Skeletal muscle cell (primary cell): ENCODE measurements around the gene SCN11A.
A peak's percentile ranks its signal among the peaks of the same experiment; 100 is the strongest.
"Not testable (repeated sequence)": the region's sequence is repeated elsewhere in the genome, so short reads cannot be mapped to it uniquely, and the experiment has no call there.

Source experiments
- DNase-seq: peaks from one replicate; pipeline ENCODE4 v3.0.0-alpha.2; 2010; ENCODE audit warnings: low read depth
- H3K4me3 ChIP-seq: 2 replicates; pipeline ENCODE4 v1.5.1; 2011; ENCODE audit warnings: low read depth, mild to moderate bottlenecking, control low read depth, low read length, moderate library complexity

The SCN11A gene

DNA sequence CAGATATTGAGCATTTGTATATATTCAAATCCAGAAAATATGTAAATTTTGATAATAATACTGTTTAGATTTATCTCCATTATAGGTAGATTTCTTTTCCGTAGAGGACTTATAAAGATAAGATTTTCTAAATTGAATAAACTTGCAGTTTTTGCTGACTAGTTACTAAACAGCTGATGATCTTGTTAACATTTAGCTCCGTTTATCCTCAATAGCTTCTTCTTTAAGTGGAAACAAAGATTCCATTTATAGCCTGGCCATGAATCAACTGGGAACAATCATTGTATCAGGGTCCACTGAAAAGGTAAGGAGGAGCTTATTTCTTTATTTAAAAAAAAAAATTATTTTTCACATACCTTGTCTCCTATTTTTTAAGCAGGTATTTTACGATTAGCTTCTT, 16.8 kb upstream of the SCN11A start:
- no peak for DNase-seq
- no peak overlapping the region for H3K4me3 ChIP-seq

DNA sequence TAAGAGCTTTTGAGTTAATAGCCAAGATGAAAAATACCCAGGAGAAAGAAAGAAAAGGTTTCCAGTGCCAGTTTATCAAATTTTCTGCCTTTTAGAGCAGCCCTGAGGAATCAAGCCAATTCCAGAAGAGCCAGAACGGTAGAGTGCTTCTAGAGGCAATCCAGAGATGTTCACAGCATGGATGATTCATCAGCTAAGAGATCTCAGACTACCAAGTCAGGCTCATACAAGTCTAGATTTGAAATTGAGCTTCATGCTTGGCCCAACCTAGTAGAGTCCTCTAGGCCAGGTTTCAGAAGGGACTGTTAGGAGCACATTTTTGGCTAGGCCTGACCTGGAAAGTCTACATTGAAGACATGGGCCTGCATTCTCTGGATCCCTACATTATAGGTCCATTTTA, 15.5 kb upstream of the SCN11A start:
- no peak for DNase-seq
- H3K4me3 ChIP-seq, result no peak overlapping the region

DNA sequence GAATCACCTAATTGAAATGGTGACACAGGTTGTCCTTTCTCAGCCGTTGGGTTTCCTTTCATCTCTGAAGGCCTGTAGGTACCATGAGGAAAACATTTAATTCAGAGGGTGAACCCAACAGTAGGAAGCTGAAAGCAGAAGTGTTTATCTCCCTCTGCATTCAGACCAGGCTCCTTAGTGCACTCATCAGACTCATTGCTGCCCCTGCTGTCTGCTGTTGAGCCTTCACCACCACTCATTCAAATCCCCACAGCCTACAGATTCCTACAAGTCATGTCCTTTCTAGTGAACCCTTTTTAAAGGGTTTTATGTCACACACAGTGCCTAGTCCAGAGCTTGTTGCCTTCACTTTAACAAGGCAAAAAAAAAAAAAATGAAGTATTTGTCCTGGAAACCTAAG, 13.5 kb upstream of the SCN11A start:
- no peak for DNase-seq

DNA sequence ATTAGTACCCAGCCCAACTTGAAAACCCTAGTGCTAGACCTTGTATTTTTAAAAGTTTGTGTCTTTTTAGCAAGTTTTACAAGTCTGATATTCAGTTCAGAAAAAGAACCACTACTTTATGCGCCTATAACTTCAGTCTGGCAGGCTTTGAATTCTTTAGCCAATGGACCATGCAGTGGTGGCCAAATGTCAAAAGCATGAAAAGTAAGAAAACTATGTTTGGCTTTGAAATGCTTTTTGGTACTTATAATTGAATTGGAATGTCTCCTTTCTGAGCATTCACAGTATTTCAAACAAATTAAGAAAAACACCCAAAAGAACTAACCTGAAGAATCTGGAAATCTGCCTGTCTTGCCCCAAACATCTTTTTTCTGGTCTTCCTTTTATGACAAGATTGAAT, 12.9 kb upstream of the SCN11A start:
- no peak overlapping the region for H3K4me3 ChIP-seq
- DNase-seq, result no peak

More for the DNA sequence above, 13.5 kb upstream of the SCN11A start:
- no peak overlapping the region for H3K4me3 ChIP-seq

DNA sequence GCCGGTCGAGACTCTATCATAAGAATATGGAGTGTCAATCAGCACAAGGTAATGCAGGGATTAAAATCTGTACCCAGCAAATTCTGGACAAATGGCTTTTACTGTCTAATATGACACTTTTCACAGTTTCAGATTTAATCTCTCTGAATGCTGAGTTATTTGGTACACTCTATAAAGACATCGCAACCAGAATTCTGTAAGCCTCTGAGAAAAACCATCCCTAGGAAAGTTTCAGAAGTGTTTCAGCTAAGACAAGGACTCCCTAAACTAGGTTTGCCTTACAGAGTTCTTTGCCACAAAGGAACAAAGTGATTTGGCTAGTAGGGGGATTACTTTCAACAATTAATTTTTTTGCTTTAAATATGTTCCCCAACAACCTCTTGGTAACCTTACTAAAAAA, 11.4 kb upstream of the SCN11A start:
- DNase-seq, result no peak

DNA sequence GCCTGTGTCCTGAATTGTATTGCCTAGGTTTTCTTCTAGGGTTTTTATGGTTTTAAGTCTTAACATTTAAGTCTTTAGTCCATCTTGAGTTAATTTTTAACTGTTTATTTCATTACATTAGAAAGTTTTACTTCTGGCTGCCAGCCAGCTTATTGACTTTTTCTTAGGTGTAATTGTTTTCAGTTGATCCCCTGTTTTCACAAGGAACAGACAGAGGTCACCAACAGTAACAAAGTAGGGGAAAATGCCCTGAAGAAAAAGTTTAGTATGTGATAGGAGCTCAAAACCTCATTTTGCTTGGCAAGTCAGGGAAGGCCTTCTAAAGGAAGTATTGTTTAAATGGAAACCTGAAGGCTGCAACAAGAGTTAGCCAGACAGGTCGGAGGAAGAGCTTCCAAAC, 10.4 kb upstream of the SCN11A start:
- no peak overlapping the region for H3K4me3 ChIP-seq
- no peak for DNase-seq

More for the DNA sequence above, 11.4 kb upstream of the SCN11A start:
- H3K4me3 ChIP-seq, result no peak overlapping the region

DNA sequence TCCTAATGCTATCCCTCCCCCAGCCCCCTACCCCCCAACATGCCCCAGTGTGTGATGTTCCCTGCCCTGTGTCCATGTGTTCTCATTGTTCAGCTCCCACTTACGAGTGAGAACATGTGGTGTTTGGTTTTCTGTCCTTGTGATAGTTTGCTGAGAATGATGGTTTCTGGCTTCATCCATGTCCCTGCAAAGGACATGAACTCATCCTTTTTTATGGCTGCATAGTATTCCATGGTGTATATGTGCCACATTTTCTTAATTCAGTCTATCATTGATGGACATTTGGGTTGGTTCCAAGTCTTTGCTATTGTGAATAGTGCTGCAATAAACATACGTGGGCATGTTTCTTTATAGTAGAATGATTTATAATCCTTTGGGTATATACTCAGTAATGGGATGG, 9.5 kb upstream of the SCN11A start:
- H3K4me3 ChIP-seq, DNase-seq: not testable (repeated sequence)

DNA sequence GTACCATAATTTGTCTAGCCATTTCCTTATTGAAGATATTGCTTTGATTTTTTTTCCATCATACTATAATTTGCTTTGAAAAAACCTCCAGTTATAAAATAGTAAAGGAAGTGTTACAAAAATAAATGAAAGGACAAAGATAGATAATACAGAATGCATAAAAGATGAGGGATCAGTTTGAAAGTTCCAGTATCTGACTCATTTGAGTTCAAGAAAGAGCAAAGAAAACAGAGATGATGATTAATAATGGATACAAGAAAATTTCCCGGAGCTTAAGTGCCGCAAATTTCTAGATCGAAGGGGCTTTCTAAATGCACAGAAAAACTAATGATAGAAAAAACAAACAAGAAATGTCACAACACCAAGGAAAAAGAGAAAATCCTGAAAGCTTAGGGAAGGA, 4.4 kb upstream of the SCN11A start:
- no peak overlapping the region for H3K4me3 ChIP-seq
- DNase-seq, result no peak

DNA sequence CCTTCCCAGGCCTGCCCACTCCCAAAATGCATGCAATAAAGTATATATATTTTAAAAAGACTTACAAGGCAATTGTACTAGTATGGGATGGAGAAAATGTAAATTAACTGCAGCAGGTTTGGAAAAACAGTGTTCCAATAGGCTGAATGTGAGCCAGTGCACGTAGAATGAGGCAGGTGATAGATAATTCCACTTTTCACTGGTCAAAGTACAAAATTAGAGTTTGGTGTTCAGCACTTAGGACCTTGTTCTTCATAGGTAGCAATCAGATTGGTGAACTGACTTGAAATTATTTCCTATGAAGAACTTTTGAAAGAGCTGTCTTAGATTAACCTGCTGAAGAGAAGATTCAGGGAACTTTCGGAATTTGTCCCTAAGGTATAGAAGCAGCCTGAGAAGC, 2.0 kb upstream of the SCN11A start:
- DNase-seq, result no peak
- no peak overlapping the region for H3K4me3 ChIP-seq

DNA sequence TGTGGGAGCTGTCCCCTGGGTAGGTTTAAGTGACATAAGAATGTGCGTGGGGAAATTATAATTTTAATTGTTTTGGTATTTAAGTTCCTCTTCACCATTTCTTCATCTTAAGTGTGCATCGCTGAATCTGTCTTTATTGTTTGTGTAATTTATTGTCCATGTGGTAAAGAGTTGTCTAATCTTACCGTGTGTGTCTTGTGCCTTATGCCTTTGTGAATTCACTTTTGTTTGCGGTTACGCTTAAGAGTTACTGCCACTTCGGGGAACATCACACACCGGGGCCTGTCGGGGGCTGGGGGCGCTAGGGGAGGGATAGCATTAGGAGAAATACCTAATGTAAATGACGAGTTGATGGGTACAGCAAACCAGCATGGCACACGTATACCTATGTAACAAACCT, 839 bp upstream of the SCN11A start:
- H3K4me3 ChIP-seq, result peak overlapping the region; percentile 89
- no peak for DNase-seq

DNA sequence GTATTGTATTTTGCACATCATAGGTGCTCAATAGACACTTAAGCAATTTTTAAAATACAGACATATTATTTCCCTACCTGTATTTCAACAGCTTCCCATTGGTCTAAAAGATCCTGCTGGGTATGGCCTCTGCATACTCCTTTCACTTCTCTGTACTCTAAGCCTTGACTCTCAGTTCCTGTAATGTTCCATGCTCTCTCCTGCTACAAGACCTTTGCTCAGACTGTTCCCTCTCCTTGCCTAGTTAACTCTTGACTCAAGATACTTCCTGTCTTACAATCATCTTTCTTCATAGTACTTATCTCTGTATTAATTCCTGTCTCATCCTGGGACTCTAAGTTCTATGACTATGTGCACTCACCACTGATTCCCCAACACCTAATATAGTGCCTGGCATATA, 1.7 kb downstream of the SCN11A start:
- H3K4me3 ChIP-seq, result no peak overlapping the region
- no peak for DNase-seq

DNA sequence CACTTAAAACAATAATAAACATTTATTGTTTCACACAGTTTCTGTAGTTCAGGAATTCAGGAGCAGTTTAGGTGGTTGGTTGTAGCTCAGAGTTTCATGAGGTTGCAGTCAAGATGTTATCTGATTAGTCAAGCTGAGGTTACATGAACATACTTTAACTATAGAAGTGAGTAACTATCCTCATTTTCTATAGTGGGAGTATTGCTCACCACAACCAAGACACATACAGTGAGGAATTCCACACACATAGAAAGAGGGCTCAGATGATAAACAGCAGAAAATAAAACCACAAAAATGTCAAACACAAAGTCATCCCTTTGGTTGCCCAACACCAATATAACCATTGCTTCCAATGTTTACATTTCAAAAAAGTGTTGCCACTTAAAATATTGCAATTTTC, 13.6 kb downstream of the SCN11A start:
- DNase-seq, result peak; percentile 31
- no peak overlapping the region for H3K4me3 ChIP-seq

DNA sequence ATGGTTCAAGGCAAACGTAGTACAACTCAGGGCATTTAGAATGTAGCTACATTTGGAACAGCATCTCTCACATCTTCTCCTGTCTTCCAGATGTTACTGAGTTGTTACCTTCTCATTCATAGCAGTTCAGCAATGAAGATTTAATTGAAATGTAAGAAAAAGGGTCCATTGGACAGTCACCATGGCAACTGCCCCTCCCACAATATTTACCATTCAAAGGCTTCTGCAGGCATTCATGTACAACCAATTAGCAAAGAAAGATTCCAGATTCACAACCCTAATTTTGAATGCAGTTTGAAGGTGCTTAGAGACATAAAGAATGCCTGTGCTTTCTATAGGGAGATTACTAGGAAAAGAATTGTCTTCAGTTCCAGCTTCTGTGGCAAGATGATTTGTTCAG, 22.2 kb downstream of the SCN11A start:
- H3K4me3 ChIP-seq, result no peak overlapping the region
- no peak for DNase-seq

DNA sequence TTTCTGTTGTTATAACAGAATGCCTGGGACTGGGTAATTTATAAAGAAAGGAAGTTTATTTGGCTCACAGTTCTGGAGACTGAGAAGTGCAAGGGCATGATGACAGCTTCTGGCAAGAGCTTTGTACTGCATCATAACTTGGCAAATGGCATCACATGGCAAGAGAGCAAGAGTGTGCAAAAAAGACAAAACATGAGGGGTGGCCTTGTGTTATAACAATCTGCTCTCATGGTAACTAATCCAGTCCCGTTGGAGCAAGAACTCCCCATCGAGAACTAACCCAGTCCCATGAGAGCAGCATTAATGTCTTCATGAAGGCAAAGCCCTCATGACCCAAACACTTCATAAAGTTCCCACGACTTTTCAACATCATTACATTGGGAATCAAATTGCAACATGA, 23.2 kb downstream of the SCN11A start:
- no peak for DNase-seq
- no peak overlapping the region for H3K4me3 ChIP-seq

DNA sequence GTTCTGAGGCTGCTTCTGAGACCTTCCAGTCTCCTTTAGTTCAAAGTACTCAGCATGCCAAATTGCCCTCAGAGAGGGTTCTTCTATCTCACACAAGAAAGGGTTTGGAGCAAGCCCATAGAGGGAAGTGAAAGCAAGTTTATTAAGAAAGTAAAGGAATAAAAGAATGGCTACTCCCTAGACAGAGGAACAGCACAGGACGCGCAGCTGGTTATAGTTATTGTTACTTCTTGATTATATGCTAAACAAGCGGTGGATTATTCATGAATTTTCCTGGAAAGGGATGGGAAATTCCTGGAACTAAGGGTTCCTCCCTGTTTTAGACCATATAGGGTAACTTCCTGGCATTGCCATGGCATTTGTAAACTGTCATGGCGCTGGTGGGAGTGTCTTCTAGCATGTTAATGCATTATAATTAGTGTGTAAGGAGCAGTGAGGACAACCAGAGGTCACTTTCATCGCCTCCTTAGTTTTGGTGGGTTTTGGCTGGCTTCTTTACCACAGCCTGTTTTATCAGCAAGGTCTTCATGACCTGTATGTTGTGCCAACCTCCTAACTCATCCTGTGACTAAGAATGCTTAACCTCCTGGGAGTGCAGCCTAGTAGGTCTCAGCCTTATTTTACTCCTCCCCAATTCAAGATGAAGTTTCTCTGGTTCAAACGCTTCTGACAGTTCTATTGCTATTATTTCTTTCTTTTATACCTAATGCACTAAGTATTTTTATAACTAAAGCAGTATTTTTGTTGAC, 26.3 kb downstream of the SCN11A start:
- H3K4me3 ChIP-seq, result no peak overlapping the region
- no peak for DNase-seq

DNA sequence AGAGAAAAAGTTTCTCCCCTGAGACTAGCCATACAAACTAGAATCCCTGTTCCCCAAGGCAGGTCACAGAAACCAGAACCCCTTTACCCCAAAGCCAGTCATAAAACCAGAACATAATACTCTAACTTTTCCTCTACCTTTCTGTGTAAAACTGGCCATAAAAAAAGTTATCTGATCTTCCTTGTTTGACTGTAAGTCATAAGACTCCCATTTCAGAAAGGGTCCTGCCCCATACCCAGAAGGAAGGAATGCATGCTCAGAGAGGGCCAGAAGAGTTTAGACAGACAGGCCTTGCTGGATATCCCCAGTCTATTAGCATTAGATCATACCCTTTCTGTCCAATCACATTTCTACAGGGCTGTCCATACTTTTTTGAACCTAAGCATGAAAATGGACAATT, 27.2 kb downstream of the SCN11A start:
- DNase-seq, result no peak
- H3K4me3 ChIP-seq, result no peak overlapping the region

DNA sequence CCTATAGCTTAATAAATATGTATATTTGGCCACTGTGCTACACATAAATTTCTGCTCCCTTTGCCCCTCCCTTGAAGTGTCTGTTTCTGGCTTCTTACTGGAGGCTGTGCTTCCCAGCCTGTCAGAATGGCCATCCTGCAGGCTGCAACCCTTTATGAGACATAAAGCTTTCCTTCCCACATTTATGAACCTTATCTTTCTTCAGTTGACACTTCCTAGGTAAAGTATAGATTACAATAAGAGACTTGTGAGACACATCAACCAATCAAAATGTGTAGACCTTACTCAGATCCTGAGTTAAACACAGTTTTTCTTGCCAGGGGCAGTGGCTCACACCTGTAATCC, 29.5 kb downstream of the SCN11A start:
- no peak overlapping the region for H3K4me3 ChIP-seq
- no peak for DNase-seq

DNA sequence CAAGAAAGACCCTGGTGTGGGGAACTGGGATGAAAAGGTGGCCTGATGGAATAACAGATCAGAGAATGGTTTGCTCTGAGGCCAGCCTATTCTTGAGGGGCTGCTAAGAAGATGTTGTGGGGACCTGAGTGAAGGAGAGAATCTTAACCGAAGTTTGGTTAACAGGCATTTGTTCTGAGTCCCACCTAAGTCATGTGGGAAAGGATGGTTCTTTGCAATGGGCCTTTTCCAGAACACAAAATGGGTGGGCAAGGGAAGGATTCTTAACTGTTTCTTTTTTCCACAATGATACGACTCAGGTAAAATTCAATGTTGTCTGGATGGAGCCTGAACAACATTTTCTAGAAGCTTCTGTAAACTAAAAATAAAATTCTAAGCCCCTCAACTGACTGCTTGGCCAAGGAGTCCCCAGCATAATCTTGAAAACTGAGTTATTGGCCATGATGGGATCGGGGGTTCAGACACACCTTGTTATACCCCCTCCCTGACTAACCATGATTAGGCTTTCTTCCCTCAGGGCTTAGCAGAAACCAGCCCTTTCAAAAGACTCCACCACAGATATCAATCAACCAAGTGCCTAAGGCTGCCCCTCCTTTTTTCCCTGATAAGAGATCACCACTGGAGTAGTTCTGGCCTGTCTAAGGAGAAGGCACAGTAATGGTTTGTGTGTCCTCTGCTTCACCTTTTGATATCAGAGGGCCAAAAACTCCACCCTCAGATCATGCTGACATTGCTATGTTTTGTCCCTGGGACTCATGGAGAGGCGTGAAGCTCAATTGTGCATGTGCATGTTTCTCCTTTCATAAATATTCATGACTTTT, 30.1 kb downstream of the SCN11A start:
- no peak overlapping the region for H3K4me3 ChIP-seq
- no peak for DNase-seq

DNA sequence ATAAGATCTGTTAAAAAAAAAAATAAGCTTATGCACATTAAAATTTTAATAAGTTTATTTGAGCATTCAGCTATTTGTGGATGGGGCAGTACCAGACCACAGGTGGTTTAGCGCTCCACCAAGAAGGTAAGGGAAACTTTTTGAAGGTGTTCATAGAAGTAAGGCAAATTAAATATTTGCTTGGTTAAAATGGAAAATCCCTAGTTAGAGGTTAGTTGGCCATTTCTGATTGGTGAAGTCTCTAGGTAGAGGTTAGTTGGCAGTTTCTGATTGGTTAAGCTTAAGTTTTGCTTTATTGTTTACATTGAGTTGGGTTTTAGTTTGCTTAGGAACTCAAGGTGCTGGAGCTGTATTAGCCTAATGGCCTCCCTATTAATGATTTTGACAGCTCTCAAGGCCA, 30.7 kb downstream of the SCN11A start:
- no peak overlapping the region for H3K4me3 ChIP-seq
- no peak for DNase-seq

DNA sequence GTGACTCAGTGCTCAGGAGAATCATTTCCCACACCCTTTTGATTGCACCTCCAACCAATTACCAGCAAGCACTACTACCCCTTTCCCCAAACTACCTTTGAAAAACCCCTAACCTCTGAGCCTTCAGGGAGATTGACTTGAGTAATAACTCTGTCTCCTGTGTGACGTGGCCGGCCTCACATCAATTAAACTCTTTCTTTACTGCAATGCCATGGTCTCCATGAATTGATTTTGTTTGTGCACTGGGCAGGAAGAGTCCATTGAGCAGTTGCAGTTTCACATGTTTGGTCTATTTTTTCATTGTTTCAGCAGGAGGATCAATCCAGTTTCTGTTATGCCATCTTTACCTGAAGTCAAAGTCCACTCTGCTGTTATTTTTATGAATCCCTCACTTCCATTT, 32.4 kb downstream of the SCN11A start:
- DNase-seq, result no peak

DNA sequence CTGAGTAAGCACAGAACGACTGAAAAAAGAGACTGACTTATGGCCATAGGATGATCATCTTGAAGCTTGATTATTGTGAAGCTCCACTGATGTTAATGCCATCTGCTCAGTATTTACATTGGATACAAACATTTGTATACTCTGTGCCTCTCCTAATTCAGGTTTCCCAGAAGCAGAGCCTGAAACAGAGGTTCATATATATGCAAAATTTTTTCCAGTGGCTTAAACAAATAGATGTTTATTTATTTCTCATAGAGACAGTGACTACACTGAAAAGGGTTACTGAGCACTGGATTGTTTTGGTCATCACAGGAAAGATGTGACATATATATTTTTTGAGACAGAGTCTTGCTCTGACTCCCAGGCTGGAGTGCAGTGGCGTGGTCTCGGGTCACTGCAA, 36.3 kb downstream of the SCN11A start:
- DNase-seq, result no peak
- H3K4me3 ChIP-seq, result no peak overlapping the region

More for the DNA sequence above, 32.4 kb downstream of the SCN11A start:
- H3K4me3 ChIP-seq, result no peak overlapping the region
